Activated naive CD8-positive, alpha-beta T cell treated with anti-CD3 and anti-CD28 coated beads, Interleukin-2, amount 50 U/mL, for 24 hours (primary cell): ENCODE data around the gene MTG2.

Experiments used
- ATAC-seq: fragments of 150-1000 bp; cut with Tn5 transposase; one replicate; pipeline ENCODE4 v1.10.0; 2021
- DNase-seq: peaks from one replicate; pipeline ENCODE4 v3.0.0; 2021
- H3K27ac Mint-ChIP-seq: one replicate; pipeline ENCODE4 v1.8.0; 2021; ENCODE audit warnings: mild to moderate bottlenecking, mixed read lengths
- H3K27me3 Mint-ChIP-seq: one replicate; pipeline ENCODE4 v1.8.0; 2021; ENCODE audit warnings: mixed read lengths
- H3K36me3 Mint-ChIP-seq: one replicate; pipeline ENCODE4 v1.8.0; 2021; ENCODE audit warnings: low read depth, mixed read lengths
- H3K4me1 Mint-ChIP-seq: one replicate; pipeline ENCODE4 v1.8.0; 2021; ENCODE audit warnings: mixed read lengths
- H3K4me3 Mint-ChIP-seq: one replicate; pipeline ENCODE4 v1.8.0; 2021; ENCODE audit warnings: mild to moderate bottlenecking, moderate library complexity, mixed read lengths
- H3K9me3 Mint-ChIP-seq: one replicate; pipeline ENCODE4 v1.8.0; 2021; ENCODE audit warnings: mixed read lengths

MTG2 gene

DNA sequence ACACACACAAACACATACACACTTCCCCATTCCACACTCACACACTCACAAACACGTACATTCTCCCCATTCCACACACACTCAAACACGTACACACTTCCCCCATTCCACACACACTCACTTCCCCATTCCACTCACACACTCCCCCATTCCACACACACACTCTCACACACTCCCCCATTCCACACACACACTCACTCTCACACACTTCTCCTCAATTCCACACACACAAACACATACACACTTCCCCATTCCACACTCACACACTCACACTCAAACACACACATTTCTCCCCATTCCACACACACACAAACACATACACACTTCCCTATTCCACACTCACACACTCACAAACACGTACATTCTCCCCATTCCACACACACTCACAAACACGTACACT is 46.8 kb downstream of the MTG2 start:
- H3K27ac Mint-ChIP-seq, result no peak overlapping the region
- H3K9me3 Mint-ChIP-seq, result no peaks in the 10 kb centered on the region
- ATAC-seq (no peak), DNase-seq (no peak)
- H3K36me3 Mint-ChIP-seq, result no peaks in the 10 kb centered on the region
- no peaks in the 10 kb centered on the region for H3K4me1 Mint-ChIP-seq
- no peak overlapping the region for H3K4me3 Mint-ChIP-seq
- peaks cover 10% of the 10 kb centered on the region for H3K27me3 Mint-ChIP-seq

DNA sequence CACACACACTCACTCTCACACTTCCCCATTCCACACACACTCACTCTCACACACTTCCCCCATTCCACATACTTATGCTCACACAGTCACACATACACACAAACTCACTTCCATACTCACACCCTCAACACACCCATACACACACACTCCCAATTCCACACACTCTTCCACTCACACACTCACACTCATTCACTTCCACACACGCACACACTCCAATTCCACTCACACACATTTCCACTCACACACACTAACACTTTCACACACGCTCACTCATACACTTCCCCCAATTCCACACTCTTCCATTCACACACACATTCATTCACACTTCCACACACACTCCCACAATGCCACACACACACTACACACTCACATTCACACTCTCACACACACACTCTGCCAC is 47.4 kb downstream of the MTG2 start:
- H3K27ac Mint-ChIP-seq, result no peak overlapping the region
- no peak overlapping the region for H3K4me3 Mint-ChIP-seq
- no peaks in the 10 kb centered on the region for H3K36me3 Mint-ChIP-seq
- peaks cover 7% of the 10 kb centered on the region for H3K27me3 Mint-ChIP-seq
- no peak for DNase-seq
- ATAC-seq, result no peak
- no peaks in the 10 kb centered on the region for H3K9me3 Mint-ChIP-seq
- no peaks in the 10 kb centered on the region for H3K4me1 Mint-ChIP-seq

DNA sequence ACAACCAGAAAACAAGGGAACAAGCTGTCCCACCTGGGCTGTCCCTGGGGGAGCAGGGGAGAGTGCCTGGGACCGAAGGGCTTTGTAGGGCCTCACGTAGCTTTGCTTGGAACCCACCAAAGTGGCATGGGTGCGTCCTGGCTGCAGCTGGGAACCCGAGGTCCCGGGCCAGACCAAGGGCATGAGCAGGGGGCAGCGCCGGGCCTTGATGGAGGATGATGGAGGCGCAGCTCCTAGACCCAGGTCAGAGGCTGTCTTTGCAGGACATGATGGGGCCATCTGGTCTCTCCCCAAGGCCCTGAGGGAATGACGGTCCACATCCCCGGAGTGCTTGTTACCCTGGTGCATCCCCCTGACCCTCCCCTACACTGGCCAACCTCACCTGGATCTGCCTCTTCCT is 47.9 kb downstream of the MTG2 start:
- DNase-seq (no peak), ATAC-seq (no peak)
- Mint-ChIP-seq H3K27me3 (peaks cover 4% of the 10 kb centered on the region), H3K4me1 (no peaks in the 10 kb centered on the region), H3K9me3 (no peaks in the 10 kb centered on the region), H3K4me3 (no peak overlapping the region), H3K27ac (no peak overlapping the region), H3K36me3 (no peaks in the 10 kb centered on the region)

DNA sequence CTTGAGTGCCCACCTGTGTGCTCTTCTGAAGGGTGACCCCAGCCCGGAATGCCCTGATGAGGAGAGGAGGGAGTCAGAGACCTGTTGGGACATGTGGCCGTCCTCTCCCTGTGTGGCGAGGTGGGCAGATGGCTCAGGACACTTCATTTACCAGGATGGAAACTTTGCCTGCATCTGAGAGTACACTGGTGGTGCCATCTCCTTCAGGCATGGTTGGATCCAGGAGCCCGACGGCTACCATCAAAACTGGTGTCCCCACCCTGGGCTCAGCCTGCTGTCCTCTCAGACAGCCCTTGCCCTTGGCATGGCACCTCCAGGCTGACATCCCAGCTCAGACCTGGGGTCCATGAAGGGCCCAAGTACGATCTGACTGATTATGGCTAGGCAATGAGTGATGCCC is 48.5 kb downstream of the MTG2 start:
- peaks cover 3% of the 10 kb centered on the region for H3K27me3 Mint-ChIP-seq
- H3K27ac Mint-ChIP-seq, result no peak overlapping the region
- no peaks in the 10 kb centered on the region for H3K9me3 Mint-ChIP-seq
- H3K4me3 Mint-ChIP-seq, result no peak overlapping the region
- DNase-seq (no peak), ATAC-seq (no peak)
- H3K4me1 Mint-ChIP-seq, result no peaks in the 10 kb centered on the region
- no peaks in the 10 kb centered on the region for H3K36me3 Mint-ChIP-seq

DNA sequence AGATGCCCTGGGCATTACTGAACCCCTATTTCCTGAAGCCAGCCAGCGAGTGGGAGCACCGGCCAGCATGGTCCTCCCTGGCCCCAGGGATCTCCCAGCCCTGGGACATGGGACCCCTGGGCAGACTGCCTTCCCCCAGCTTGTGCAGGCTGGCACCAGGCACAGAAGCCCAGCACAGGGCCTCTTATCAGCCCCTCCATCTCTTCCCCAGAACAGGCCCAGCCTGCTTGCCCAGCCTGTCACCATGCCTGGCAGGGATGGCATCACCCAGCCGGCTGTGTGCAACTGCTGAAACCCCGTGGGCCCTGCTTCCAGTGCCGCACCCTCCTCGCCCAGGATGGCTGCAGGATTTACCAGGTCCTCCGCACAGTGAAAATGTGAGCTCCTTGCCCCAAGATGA is 49.4 kb downstream of the MTG2 start:
- no peaks in the 10 kb centered on the region for H3K36me3 Mint-ChIP-seq
- no peak overlapping the region for H3K27ac Mint-ChIP-seq
- DNase-seq, result no peak
- no peaks in the 10 kb centered on the region for H3K4me1 Mint-ChIP-seq
- no peak for ATAC-seq
- H3K9me3 Mint-ChIP-seq, result no peaks in the 10 kb centered on the region
- H3K4me3 Mint-ChIP-seq, result no peak overlapping the region
- H3K27me3 Mint-ChIP-seq, result no peaks in the 10 kb centered on the region

DNA sequence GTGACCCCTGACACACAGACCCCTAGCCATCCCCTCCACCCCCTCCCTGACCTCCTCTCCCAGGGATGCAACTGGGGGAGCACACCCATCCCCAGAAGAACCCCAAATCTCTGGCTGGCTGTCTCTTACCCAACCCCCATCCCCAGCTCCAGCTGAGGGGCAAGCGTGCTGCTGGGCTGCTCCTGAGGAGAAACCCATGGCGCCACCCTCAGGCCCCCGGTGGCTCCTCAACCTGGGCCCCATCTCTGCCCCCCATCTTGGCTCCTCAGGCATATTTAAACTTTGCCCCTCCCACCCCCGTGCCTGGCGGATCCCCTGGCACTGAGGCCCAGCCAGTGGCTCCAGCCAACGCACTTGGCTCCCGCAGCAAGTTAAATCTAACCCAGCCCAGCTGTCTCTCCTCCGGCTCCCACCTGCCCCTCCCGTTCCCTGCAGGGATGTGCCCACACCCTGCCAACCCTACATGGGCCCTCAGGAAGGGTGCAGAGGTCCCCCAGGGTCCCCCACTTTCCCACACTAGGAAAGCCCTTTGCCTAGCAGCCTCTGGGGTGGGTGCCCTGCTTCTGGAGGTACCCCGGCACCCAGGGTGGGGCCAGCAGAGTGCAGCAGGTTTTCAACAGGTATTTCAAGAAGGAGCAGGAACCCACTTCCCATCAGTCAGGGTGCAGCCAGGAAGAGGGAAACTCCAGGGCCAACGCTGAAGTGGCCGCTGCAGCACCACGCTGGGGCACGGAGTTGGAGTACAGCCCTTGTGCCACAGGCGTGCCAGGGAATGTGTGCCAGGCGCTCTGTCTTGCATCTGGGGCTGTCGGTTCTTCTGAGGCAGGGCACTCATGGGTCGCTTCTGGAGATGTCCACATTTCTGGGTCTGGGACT is 50.2 kb downstream of the MTG2 start:
- Mint-ChIP-seq H3K27me3 (no peaks in the 10 kb centered on the region), H3K4me1 (peaks cover 4% of the 10 kb centered on the region), H3K4me3 (no peak overlapping the region), H3K27ac (no peak overlapping the region), H3K36me3 (no peaks in the 10 kb centered on the region), H3K9me3 (no peaks in the 10 kb centered on the region)
- ATAC-seq (no peak), DNase-seq (no peak)

DNA sequence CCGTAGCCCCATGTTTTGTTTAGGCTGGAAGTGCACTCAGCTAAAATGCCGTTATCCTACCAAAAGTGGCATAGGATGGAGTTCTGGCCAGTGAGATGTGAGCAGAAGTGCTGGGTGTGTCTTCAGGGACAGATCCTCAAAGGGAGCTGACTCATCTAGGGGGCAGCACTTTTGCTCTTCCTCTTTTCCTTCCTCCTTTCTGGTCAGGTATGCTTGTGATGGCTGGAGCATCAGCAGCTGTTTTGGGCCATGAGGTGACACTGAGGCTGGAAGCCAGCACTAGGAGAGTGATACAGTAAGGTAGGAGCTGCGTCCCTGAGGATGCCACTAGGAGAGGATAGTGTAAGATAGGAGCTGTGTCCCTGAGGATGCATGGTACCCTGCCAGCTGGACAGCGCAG is 50.9 kb downstream of the MTG2 start:
- DNase-seq, result no peak
- Mint-ChIP-seq H3K4me3 (no peak overlapping the region), H3K27me3 (no peaks in the 10 kb centered on the region), H3K4me1 (peaks cover 6% of the 10 kb centered on the region), H3K36me3 (no peaks in the 10 kb centered on the region), H3K27ac (no peak overlapping the region), H3K9me3 (no peaks in the 10 kb centered on the region)
- ATAC-seq, result no peak

DNA sequence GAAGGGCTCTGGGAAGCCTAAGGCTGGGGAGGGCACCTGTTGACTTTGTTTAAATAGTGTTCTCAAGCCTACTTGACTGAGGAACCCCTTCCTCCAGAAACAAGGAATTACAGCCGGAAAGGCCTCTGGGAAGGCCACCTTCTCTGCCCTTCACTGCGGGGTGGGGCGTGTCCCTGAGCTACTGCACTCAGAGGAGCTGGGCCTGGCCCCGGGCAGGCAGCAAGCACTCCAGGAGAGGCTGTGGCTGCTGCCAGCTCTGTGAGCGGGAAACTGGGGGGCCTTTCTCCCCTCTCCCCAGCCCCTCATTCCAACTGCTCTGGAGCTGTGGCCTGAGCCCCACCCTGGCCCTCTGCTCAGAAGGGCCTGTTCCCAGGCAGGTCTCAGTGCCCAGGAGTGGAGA is 51.5 kb downstream of the MTG2 start:
- Mint-ChIP-seq H3K36me3 (no peaks in the 10 kb centered on the region), H3K4me3 (no peak overlapping the region), H3K27ac (no peak overlapping the region), H3K4me1 (peaks cover 6% of the 10 kb centered on the region), H3K9me3 (no peaks in the 10 kb centered on the region), H3K27me3 (no peaks in the 10 kb centered on the region)
- DNase-seq (no peak), ATAC-seq (no peak)

DNA sequence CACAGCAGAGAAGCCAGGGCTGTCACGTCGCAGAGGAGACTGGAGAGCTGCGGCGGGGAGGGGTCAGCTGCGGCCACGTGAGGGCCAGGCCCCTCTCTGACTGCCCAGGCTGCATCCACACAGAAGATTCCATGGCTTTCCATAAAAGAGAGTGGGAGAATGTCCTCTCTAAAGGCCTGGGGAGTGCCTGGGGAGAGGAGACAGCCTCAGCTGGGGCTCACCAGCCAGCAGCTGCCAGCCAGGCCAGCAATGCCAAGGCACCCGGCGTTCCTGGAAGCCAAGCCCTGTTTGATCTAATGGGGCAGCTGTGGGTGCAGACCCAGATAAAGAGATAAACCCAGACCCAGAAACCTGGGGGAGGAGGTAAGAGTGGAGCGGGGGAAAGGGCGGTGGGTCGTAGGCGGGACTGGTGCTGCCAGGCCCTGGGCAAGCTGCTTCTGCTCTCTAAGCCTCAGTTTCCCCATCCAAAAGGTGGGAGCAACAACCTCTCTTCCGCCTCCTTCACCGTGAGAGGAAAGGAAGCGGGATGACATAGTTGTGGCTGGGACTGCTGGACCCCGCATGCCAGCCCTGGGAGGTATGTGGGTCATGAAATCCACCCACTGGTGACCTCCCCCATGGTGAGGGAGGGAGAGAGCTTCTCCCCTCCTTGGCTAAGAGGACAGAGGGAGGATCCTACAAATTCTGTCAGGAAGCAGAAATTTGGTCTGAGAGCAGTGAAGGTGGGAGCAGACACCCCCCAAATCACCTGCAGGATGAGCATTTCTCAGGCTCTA is 52.4 kb downstream of the MTG2 start:
- DNase-seq, result no peak
- H3K4me1 Mint-ChIP-seq, result peaks cover 12% of the 10 kb centered on the region
- H3K4me3 Mint-ChIP-seq, result no peak overlapping the region
- H3K9me3 Mint-ChIP-seq, result no peaks in the 10 kb centered on the region
- H3K36me3 Mint-ChIP-seq, result no peaks in the 10 kb centered on the region
- no peak overlapping the region for H3K27ac Mint-ChIP-seq
- H3K27me3 Mint-ChIP-seq, result no peaks in the 10 kb centered on the region
- ATAC-seq, result no peak

DNA sequence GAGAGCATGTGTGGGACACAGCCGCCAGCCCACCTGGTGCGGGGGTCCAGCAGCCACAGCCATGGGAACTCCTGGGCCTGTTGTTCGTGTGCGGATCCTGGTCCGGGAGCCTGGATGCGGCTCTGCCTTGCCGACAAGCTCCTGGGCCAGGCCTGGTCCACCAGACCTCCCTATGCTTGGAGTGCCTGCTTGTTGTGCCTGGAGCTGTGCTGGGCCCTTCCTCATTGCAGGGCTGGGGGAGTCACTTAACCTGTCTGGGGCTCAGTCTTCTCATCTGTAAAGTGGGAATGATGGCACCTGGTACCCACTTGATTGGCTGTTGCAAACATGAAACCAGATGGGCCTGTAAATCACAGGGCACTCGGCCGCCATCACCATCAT is 52.9 kb downstream of the MTG2 start:
- peaks cover 14% of the 10 kb centered on the region for H3K4me1 Mint-ChIP-seq
- no peaks in the 10 kb centered on the region for H3K27me3 Mint-ChIP-seq
- H3K9me3 Mint-ChIP-seq, result no peaks in the 10 kb centered on the region
- DNase-seq, result no peak
- no peak for ATAC-seq
- no peak overlapping the region for H3K4me3 Mint-ChIP-seq
- no peak overlapping the region for H3K27ac Mint-ChIP-seq
- no peaks in the 10 kb centered on the region for H3K36me3 Mint-ChIP-seq

DNA sequence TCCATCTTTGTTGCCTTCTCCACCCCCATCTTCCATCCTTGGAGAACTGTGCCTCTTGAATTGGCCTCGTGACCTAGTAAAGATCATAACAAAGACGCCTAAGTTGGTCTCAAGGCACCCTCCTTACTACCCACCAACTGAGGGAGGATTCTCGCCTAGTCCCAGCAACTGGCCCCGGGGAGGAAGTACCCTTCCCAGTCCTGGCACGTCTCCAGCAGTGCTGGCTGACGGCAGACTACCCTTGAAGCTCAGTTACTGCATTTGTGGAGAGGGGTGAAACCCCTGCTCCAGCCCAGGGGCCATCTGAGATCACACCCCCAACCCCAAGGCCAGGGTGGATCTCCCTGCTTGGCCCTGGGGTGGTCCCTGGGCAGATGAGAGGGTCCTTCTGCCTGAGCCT is 53.4 kb downstream of the MTG2 start:
- DNase-seq, result no peak
- ATAC-seq, result no peak
- Mint-ChIP-seq H3K9me3 (no peaks in the 10 kb centered on the region), H3K27me3 (no peaks in the 10 kb centered on the region), H3K4me1 (peaks cover 16% of the 10 kb centered on the region), H3K36me3 (no peaks in the 10 kb centered on the region), H3K27ac (no peak overlapping the region), H3K4me3 (no peak overlapping the region)

DNA sequence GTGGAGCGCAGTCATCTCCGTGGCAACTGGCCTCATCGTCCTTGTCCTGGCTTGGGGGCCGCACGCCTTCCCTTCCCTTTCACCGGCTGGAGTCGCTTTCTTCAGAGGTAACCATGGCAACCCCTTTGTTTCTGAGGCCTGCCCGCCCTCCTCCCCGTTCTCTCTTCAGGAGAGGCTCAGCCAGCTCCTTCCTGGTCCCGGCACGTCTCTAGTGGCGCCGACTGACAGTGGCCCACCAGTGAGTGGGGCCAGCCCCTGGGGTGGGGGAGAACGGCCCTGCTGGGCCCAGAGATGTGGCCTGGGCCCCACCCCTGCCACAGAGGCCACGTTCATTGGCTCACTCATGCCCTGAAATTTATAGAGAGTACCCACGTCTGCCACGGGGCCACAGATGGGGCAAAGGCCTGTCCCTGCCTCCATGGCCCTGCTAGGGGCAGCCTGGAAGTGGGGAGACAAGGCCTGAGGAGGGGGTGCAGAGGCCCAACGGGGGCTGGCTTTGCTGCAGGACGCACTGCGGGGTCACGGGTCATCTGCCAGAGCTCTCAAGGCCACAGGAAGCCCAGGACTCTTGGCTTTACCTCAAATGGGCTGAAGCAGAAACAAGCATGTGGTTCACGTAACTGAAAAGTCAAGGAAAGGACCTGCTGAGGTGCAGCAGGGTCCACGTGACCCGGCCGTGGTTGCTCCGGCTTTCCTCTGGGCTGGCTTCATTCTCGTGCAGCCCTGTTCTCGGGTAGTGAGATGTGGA is 54.1 kb downstream of the MTG2 start:
- no peak for DNase-seq
- Mint-ChIP-seq H3K27me3 (no peaks in the 10 kb centered on the region), H3K4me1 (peaks cover 23% of the 10 kb centered on the region), H3K27ac (no peak overlapping the region), H3K9me3 (no peaks in the 10 kb centered on the region), H3K4me3 (no peak overlapping the region), H3K36me3 (peaks cover under 1% of the 10 kb centered on the region)
- ATAC-seq, result no peak

DNA sequence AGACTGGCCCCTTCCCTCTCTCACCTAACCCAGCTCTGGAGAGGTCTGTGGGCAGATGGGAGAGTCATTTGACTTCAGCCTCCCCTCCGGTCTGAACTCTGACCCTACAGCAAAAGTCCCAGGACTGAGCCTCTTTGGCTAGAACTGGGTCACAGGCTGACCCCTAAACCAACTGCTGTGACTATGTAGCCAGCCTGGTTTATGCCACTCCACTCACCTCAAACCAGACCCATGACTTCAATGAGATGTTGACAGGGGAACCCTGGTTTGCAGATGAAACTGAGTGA is 54.6 kb downstream of the MTG2 start:
- peak overlapping the region; percentile 71 for H3K4me3 Mint-ChIP-seq
- H3K27ac Mint-ChIP-seq, result no peak overlapping the region
- no peak for ATAC-seq
- peaks cover 24% of the 10 kb centered on the region for H3K4me1 Mint-ChIP-seq
- no peaks in the 10 kb centered on the region for H3K9me3 Mint-ChIP-seq
- DNase-seq, result no peak
- no peaks in the 10 kb centered on the region for H3K27me3 Mint-ChIP-seq
- H3K36me3 Mint-ChIP-seq, result peaks cover 3% of the 10 kb centered on the region

DNA sequence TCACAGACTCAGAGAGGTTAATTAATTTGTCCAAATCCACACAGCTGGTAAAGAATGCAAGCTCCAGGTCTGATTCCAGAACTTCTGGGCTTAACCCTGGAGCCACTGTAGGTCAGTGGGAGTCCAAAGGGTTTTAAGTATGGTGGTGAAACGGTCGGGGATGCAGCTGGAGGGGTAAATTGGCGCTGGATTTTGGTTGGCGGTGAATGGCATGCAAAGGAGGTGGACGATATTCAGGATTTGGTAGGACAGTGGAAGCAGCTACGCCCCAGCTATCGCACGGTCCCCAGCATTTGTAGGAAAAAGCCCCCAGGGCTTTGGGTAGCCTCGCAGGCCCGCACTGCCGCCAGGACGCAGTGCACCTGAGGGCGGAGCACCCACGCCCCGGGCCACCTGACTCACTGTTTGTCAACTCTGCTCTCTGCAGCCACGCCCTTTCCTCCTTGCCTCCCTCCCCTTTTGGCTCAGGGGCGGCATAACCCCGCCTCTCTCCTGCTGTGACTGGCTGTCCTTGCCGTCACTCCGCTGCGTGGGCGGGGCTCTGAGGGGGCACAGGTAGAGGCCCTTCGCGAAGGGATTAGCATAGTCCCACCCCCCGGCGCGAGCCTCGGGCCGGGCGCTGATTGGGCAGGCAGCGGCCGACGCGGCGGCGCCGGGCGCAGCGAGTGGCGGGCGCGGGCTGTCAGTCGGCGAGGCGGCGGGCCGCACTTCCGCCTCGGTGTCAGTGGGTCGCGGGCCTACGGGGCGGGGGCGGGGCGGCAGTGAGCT is 55.2 kb downstream of the MTG2 start, which contains the start of gene OSBPL2:
Gene OSBPL2, plus strand, starts transcription at position 721 of the 768 bp plus-strand sequence. CDS start 17,664 bp downstream, outside the sequence.
- peak; percentile 99 for ATAC-seq

More for the DNA sequence above, 55.2 kb downstream of the MTG2 start, which contains the start of gene OSBPL2:
- H3K27me3 Mint-ChIP-seq, result no peaks in the 10 kb centered on the region
- H3K4me3 Mint-ChIP-seq, result peak within 1 kb of the TSS; percentile 81
- H3K36me3 Mint-ChIP-seq, result peaks cover 3% of the 10 kb centered on the region
- peak; percentile 100 for DNase-seq
- peak within 1 kb of the TSS; percentile 75 for H3K27ac Mint-ChIP-seq
- H3K4me1 Mint-ChIP-seq, result peaks cover 27% of the 10 kb centered on the region
- no peaks in the 10 kb centered on the region for H3K9me3 Mint-ChIP-seq
